Measurements from ENCODE around the gene RNF26.

RNF26 gene

DNA sequence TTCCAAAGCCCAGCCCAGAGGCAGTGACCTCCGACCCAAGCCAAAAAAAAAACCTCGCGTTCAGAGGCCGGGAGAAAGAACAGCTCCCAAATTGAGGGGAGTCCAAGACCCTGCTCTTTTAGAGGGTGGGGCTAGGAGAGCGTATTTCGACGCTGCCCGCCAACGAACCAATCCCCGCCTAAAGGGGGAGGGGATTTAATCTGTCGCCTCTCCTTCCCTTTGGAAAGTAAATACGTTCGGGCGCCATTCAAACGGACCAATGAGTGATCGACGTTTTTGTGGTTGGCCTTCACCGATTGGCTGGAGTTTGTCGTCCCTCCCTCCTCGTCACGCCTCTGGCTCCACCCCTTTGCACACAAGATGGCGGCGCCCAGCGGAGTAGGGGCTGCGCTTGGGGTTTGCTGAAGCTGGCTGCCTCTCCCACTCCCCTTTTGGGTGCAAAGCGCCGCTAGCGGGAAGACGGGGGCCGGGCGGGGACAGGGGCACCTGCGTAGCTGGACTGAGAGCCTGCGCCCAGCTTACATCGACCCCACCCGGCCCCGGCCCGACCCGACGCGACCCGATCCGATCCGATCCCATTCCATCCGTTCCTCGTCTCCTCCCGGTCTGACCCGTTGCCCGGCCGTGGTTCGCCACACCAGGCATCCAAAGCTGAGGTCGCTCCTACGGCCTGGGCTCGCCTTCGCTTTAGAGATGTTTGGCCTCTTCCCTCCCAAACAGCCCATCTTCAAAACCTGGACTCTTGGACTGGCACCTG is at the start of gene RNF26:
TSS of gene RNF26 (plus strand) at position 354 of the 757 bp plus-strand sequence. CDS start 596 bp downstream, outside the sequence.
- in situ Hi-C loops (cut with MboI; ENCODE audit: low sequenced_read_pairs): no loop called here

GRCh38 chr11:119285431-119285830 is 48.9 kb upstream of the RNF26 start:
- Histone ChIP-seq H3K4me1 (no peaks in the 10 kb centered on the region), H3K9me3 (no peaks in the 10 kb centered on the region), H3K36me3 (replicated peaks) (peaks cover 15% of the 10 kb centered on the region), H3K27me3 (ENCODE audit: low read depth) (no peaks in the 10 kb centered on the region), H3K4me3 (no peak overlapping the region)
- in situ Hi-C loops (cut with MboI; ENCODE audit: low sequenced_read_pairs): no loop called here
- no peak for DNase-seq (ENCODE audit: low spot score in 2 of 2)

More for the DNA sequence above, at the start of gene RNF26:
- H3K36me3 ChIP-seq (replicated peaks): peaks cover 14% of the 10 kb centered on the region
- peak within 1 kb of the TSS; percentile 83 for H3K4me3 ChIP-seq
- H3K4me1 ChIP-seq: peaks cover 33% of the 10 kb centered on the region
- H3K9me3 ChIP-seq: no peaks in the 10 kb centered on the region
- peak; percentile 97 for DNase-seq (ENCODE audit: low spot score in 2 of 2)
- H3K27me3 ChIP-seq (ENCODE audit: low read depth): no peaks in the 10 kb centered on the region

DNA sequence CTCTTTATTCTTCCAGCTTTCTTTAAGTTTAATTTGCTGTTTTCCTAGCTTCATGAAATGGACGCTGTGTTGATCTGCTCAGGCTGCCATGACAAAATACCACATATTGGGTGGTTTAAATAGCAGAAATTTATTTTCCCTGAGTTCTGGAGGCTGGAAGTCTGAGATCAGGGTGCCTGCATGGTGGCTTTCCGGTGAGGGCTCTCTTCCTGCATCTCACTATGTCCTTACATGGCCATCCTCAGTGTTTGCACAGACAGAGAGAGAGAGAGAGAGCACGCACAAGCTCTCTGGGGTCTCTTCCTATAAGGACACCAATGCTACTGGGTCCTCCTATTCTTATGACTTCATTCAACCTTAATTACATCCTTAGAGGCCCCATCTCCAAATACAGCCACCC is 46.1 kb upstream of the RNF26 start:
- in situ Hi-C loops (cut with MboI; ENCODE audit: low sequenced_read_pairs): no loop called here
- no peaks in the 10 kb centered on the region for H3K27me3 ChIP-seq (ENCODE audit: low read depth)
- H3K36me3 ChIP-seq (replicated peaks): peaks cover 18% of the 10 kb centered on the region
- H3K9me3 ChIP-seq: peaks cover 7% of the 10 kb centered on the region; the same call in 1 of the 2 replicates
- no peak overlapping the region for H3K4me3 ChIP-seq
- DNase-seq (ENCODE audit: low spot score in 2 of 2): no peak
- no peaks in the 10 kb centered on the region for H3K4me1 ChIP-seq

DNA sequence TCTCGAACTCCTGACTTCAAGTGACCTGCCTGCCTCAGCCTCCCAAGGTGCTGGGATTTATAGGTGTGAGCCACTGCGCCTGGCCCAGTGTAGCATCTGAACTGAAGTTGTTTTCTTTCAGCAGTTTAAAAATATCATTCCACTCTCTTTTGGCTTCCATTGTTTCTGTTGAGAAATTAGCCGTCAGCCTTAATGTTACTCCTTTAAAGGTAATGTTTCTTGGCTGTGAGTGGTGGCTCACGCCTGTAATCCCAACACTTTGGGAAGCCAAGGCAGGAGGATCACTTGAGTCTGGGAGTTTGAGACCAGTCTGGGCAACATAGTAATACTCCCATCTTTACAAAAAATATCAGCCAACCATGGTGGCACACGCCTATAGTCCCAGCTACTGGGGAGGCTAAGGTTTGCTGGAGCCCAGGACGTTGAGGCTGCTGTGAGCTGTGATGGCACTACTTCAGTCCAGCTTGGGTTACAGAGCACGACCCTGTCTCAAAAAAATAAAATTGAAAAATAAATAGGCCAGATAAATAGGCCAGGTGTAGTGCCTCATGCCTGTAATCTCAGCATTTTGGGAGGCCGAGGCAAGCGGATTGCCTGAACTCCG is 43.3 kb upstream of the RNF26 start:
- DNase-seq (ENCODE audit: low spot score in 2 of 2): no peak
- H3K36me3 ChIP-seq (replicated peaks): peaks cover 9% of the 10 kb centered on the region; the same call in 1 of the 2 replicates
- H3K4me1 ChIP-seq: no peaks in the 10 kb centered on the region
- H3K27me3 ChIP-seq (ENCODE audit: low read depth): no peaks in the 10 kb centered on the region
- no peak overlapping the region for H3K4me3 ChIP-seq
- in situ Hi-C loops (cut with MboI; ENCODE audit: low sequenced_read_pairs): no loop called here
- peaks cover 7% of the 10 kb centered on the region; the same call in 1 of the 2 replicates for H3K9me3 ChIP-seq

DNA sequence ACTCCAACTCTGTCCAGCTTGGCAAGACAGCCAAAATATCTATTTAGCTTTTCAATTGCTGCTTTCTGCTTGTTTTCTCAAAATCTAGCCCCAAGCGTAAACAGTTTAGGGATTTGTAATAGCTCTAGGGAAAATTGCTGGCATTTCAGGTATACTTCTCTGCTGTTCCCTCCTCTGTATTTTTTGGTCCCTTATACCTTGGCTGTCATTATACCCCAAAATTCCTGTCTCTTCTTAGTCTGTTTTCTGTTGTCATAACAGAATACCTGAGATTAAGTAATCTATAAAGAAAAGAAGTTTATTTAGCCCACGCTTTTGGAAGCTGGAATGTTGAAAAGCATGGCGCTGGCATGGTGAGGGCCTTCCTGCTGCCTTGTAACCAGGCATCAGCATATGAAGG is 40.9 kb upstream of the RNF26 start:
- Histone ChIP-seq H3K9me3 (peaks cover 7% of the 10 kb centered on the region; the same call in 1 of the 2 replicates), H3K27me3 (ENCODE audit: low read depth) (no peaks in the 10 kb centered on the region), H3K4me3 (no peak overlapping the region), H3K36me3 (replicated peaks) (peaks cover 18% of the 10 kb centered on the region), H3K4me1 (no peaks in the 10 kb centered on the region; the same call in 1 of the 2 replicates)
- no peak for DNase-seq (ENCODE audit: low spot score in 2 of 2)
- in situ Hi-C loops (cut with MboI; ENCODE audit: low sequenced_read_pairs): no loop called here

GRCh38 chr11:119295178-119295577 is 39.1 kb upstream of the RNF26 start:
- H3K9me3 ChIP-seq: peaks cover 7% of the 10 kb centered on the region; the same call in 1 of the 2 replicates
- no peak for DNase-seq (ENCODE audit: low spot score in 2 of 2)
- no peak overlapping the region for H3K4me3 ChIP-seq
- in situ Hi-C loops (cut with MboI; ENCODE audit: low sequenced_read_pairs): no loop called here
- H3K27me3 ChIP-seq (ENCODE audit: low read depth): no peaks in the 10 kb centered on the region
- H3K4me1 ChIP-seq: no peaks in the 10 kb centered on the region; the same call in 1 of the 2 replicates
- H3K36me3 ChIP-seq (replicated peaks): peaks cover 29% of the 10 kb centered on the region

- H3K4me1 ChIP-seq: no peaks in the 10 kb centered on the region; the same call in 1 of the 2 replicates
- no peak for DNase-seq (ENCODE audit: low spot score in 2 of 2)
- no peaks in the 10 kb centered on the region for H3K9me3 ChIP-seq
- in situ Hi-C loops (cut with MboI; ENCODE audit: low sequenced_read_pairs): no loop called here
- H3K4me3 ChIP-seq: no peak overlapping the region
- no peaks in the 10 kb centered on the region for H3K27me3 ChIP-seq (ENCODE audit: low read depth)
- H3K36me3 ChIP-seq (replicated peaks): peaks cover 43% of the 10 kb centered on the region
Observed at GRCh38 chr11:119297938-119298337, 36.4 kb upstream of the RNF26 start.

DNA sequence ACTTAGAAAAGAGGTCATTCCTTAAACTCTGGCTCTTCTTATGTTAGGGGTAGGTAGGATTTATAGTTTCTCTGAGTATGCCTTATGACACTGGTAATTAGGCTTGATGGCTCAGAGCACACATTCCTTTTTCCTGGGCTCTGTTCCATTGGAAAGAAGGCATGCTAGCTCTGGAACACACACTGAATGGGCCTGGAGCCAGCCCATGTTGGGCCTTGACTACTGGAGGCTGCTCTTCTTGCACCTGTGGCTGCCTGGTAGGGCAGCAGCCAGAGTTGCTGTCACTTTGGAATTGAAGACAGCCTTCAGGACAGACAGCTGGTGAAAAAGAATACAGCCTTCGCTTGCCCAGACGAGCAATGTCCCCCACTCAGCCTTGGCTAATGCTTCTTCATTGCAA is 35.6 kb upstream of the RNF26 start:
- H3K4me1 ChIP-seq: no peaks in the 10 kb centered on the region; the same call in 1 of the 2 replicates
- no peaks in the 10 kb centered on the region for H3K27me3 ChIP-seq (ENCODE audit: low read depth)
- DNase-seq (ENCODE audit: low spot score in 2 of 2): no peak
- H3K4me3 ChIP-seq: no peak overlapping the region
- no peaks in the 10 kb centered on the region for H3K9me3 ChIP-seq
- in situ Hi-C loops (cut with MboI; ENCODE audit: low sequenced_read_pairs): no loop called here
- peaks cover 49% of the 10 kb centered on the region for H3K36me3 ChIP-seq (replicated peaks)

GRCh38 chr11:119299416-119299815 is 34.9 kb upstream of the RNF26 start:
- in situ Hi-C loops (cut with MboI; ENCODE audit: low sequenced_read_pairs): no loop called here
- no peak overlapping the region for H3K4me3 ChIP-seq
- no peaks in the 10 kb centered on the region; the same call in 1 of the 2 replicates for H3K4me1 ChIP-seq
- H3K27me3 ChIP-seq (ENCODE audit: low read depth): no peaks in the 10 kb centered on the region
- peaks cover 49% of the 10 kb centered on the region for H3K36me3 ChIP-seq (replicated peaks)
- no peaks in the 10 kb centered on the region for H3K9me3 ChIP-seq
- no peak for DNase-seq (ENCODE audit: low spot score in 2 of 2)

DNA sequence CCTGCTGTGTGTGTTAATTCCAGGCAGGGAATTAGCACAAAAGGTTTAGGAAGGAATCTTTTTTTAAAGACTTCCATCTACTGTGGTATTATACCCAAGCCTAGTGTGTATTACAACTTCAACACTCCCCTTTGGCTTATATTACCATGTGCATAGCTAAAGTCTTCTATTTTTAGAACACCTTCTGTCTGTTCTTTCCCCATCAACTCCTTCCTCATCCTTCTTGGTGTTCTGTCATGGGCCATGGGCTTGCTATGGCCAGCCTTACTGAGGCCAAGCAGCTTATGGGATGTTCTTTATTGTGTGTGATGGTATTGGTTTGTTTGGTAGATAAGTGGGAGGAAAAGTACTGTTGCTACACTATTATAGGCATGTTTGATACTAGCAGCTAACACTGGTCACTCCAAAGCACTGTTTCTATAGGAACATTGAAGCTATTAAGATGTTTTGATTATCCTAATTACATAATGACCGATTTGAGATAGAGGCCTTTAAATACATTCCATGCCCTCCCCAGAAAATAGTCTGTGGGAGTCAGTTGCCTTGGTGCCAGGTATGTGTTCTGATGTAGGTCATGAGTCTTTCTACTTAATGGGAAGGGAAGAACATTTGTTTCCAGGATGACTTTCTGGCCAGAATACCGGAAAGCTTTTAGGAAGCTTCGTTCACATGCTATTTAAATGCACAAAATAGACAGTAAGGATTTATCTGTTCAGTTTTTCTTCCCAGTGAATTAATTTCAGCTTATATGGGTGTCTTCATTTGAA is 33.9 kb upstream of the RNF26 start:
- Histone ChIP-seq H3K27me3 (ENCODE audit: low read depth) (no peaks in the 10 kb centered on the region), H3K4me1 (no peaks in the 10 kb centered on the region; the same call in 1 of the 2 replicates), H3K4me3 (no peak overlapping the region), H3K9me3 (no peaks in the 10 kb centered on the region), H3K36me3 (replicated peaks) (peaks cover 49% of the 10 kb centered on the region)
- DNase-seq (ENCODE audit: low spot score in 2 of 2): no peak
- in situ Hi-C loops (cut with MboI; ENCODE audit: low sequenced_read_pairs): no loop called here

DNA sequence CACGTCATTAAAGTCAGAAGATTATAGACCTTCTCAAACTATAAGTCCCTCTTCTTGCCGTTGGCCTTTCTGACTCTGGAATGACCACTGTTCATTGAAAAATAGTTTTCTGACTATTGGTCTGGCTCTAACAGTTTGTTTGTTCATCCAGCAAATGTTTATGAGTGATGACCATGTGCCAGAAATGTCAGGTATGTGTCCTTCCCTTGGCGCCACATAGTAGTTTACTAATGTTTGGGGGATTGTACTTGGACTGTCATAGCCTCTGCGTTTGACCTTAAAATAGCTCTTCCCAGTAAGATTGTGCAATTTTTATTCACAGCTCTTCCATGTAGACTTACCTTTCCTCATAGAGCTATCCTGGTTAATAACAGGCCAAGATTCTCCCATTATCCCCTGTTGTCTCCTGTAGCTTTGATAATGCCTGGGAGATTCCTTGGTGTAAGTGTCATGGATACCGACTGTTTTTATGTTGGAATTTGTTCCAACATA is 31.1 kb upstream of the RNF26 start:
- Histone ChIP-seq H3K4me3 (no peak overlapping the region), H3K9me3 (no peaks in the 10 kb centered on the region; the same call in 1 of the 2 replicates), H3K36me3 (replicated peaks) (peaks cover 36% of the 10 kb centered on the region), H3K4me1 (no peaks in the 10 kb centered on the region), H3K27me3 (ENCODE audit: low read depth) (no peaks in the 10 kb centered on the region)
- no peak for DNase-seq (ENCODE audit: low spot score in 2 of 2)
- in situ Hi-C loops (cut with MboI; ENCODE audit: low sequenced_read_pairs): no loop called here

- H3K9me3 ChIP-seq: no peaks in the 10 kb centered on the region; the same call in 1 of the 2 replicates
- in situ Hi-C loops (cut with MboI; ENCODE audit: low sequenced_read_pairs): no loop called here
- no peak for DNase-seq (ENCODE audit: low spot score in 2 of 2)
- no peaks in the 10 kb centered on the region for H3K4me1 ChIP-seq
- no peak overlapping the region for H3K4me3 ChIP-seq
- no peaks in the 10 kb centered on the region for H3K27me3 ChIP-seq (ENCODE audit: low read depth)
- H3K36me3 ChIP-seq (replicated peaks): peaks cover 40% of the 10 kb centered on the region
Observed at GRCh38 chr11:119305556-119306372, 28.6 kb upstream of the RNF26 start.

- no peaks in the 10 kb centered on the region for H3K27me3 ChIP-seq (ENCODE audit: low read depth)
- H3K4me1 ChIP-seq: no peaks in the 10 kb centered on the region
- H3K36me3 ChIP-seq (replicated peaks): peaks cover 41% of the 10 kb centered on the region
- DNase-seq (ENCODE audit: low spot score in 2 of 2): no peak
- in situ Hi-C loops (cut with MboI; ENCODE audit: low sequenced_read_pairs): no loop called here
- H3K4me3 ChIP-seq: no peak overlapping the region
- no peaks in the 10 kb centered on the region; the same call in 1 of the 2 replicates for H3K9me3 ChIP-seq
Observed at GRCh38 chr11:119306373-119306890, 27.9 kb upstream of the RNF26 start.

Measured in HAP-1 (cell line).